K562 (cell line): ENCODE results near the gene PHACTR2. TPM values are rescaled to one million over a fixed set of nuclear protein-coding genes. Genes with fewer than 3 reads are reported as not detected.

Experiments
- polyA plus RNA-seq, 8 experiments: library from polyadenylated mRNA; depleted of rRNA in 4 of 8; stranded (reverse) in 5 of 8; unstranded in 3 of 8; fragments of >200 nt; fragmentation: Nextera tagmentation in 2 of 8; fragmentation: Illumina TruSeq in 1 of 8; extraction: Ambion mirVana in 2 of 8; extraction: Trizol in 1 of 8; gene quantifications; 2 replicates each; pipeline versions ENCODE4 v1.2.1 to v1.2.3, GENCODE V29; 2011 to 2014; ENCODE audit warnings: inconsistent platforms in 1 of 8, missing spikeins in 1 of 8
- total RNA-seq, 7 experiments: library from RNA; depleted of rRNA in 6 of 7; stranded (reverse); fragments of >200 nt in 6 of 7; fragmentation: Illumina TruSeq in 2 of 7; extraction: Trizol in 2 of 7; gene quantifications; 2 replicates each; pipeline versions ENCODE4 v1.2.1 to v1.2.3, GENCODE V29; 2011 to 2021; ENCODE audit warnings: low replicate concordance in 1 of 7
- TF ChIP-seq, protein P1 (sequence below): fragments of 450-650 bp; IDR thresholded peaks from 2 replicates; pipeline ENCODE4 v1.6.1; 2016; ENCODE audit warnings: low read depth, mild to moderate bottlenecking, moderate library complexity
- TF ChIP-seq, protein P2 (sequence below): fragments of 150-350 bp; conservative IDR thresholded peaks from 2 replicates; pipeline ENCODE4 v1.6.1; 2014; ENCODE audit warnings: low read length
- TF ChIP-seq, protein P3 (sequence below): sonication (generic); formaldehyde crosslinking; IDR thresholded peaks from 2 replicates; pipeline ENCODE4 v1.8.1; 2023; ENCODE audit warnings: mild to moderate bottlenecking, missing genetic modification reagents

PHACTR2 gene
- total and polyA plus RNA-seq, 9 of the 15 experiments (the other 6 are each of a cell fraction or from before 2014, with no cell fraction given) = 5.3 to 52.5 (median 22.9) TPM

DNA sequence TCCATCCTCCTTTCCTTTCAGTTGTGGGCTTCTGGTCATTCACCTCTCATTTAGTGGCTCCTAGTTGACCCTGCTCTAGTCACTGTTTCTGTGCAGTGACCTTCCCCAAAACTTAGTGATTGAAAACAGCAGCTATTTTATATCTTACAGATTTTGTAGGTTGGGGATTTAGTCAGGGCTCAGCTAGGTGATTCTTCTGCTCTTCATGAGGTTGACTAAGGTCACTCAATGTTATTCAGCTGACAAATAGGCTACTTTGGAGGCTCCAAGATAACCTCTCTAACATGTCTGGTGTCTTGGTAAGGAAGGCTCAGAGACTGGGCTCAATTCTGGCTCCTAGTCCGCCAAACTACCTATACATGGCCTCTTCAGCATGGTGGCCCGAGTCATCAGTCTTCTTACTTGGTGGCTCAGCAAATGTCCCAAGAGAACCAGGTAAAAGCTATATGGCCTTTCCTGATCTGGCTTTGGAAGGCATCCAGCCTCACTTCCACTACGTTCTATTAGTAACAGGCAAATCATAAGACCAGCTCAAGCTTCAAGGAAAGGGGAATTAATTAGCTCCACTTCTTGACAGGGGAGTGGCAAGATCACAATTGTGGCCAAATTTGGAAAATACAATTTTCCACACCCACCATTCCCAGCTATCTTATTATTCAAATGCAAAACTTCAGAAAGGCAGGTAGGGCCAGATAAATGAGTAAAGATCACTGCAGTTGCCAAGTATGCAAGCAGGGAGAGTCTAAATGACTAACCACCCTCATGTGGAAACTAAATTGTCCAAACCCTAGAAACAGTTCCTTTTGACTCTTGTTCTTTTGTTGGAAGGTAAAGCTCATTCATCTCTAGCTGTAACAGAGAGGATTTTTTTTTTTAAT lies 114.9 kb downstream of the PHACTR2 start (continued):
- TF ChIP-seq, protein P1, sequence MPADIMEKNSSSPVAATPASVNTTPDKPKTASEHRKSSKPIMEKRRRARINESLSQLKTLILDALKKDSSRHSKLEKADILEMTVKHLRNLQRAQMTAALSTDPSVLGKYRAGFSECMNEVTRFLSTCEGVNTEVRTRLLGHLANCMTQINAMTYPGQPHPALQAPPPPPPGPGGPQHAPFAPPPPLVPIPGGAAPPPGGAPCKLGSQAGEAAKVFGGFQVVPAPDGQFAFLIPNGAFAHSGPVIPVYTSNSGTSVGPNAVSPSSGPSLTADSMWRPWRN = no peak
- TF ChIP-seq, protein P2, sequence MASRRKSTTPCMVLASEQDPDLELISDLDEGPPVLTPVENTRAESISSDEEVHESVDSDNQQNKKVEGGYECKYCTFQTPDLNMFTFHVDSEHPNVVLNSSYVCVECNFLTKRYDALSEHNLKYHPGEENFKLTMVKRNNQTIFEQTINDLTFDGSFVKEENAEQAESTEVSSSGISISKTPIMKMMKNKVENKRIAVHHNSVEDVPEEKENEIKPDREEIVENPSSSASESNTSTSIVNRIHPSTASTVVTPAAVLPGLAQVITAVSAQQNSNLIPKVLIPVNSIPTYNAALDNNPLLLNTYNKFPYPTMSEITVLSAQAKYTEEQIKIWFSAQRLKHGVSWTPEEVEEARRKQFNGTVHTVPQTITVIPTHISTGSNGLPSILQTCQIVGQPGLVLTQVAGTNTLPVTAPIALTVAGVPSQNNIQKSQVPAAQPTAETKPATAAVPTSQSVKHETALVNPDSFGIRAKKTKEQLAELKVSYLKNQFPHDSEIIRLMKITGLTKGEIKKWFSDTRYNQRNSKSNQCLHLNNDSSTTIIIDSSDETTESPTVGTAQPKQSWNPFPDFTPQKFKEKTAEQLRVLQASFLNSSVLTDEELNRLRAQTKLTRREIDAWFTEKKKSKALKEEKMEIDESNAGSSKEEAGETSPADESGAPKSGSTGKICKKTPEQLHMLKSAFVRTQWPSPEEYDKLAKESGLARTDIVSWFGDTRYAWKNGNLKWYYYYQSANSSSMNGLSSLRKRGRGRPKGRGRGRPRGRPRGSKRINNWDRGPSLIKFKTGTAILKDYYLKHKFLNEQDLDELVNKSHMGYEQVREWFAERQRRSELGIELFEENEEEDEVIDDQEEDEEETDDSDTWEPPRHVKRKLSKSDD = no peak
- TF ChIP-seq, protein P3, sequence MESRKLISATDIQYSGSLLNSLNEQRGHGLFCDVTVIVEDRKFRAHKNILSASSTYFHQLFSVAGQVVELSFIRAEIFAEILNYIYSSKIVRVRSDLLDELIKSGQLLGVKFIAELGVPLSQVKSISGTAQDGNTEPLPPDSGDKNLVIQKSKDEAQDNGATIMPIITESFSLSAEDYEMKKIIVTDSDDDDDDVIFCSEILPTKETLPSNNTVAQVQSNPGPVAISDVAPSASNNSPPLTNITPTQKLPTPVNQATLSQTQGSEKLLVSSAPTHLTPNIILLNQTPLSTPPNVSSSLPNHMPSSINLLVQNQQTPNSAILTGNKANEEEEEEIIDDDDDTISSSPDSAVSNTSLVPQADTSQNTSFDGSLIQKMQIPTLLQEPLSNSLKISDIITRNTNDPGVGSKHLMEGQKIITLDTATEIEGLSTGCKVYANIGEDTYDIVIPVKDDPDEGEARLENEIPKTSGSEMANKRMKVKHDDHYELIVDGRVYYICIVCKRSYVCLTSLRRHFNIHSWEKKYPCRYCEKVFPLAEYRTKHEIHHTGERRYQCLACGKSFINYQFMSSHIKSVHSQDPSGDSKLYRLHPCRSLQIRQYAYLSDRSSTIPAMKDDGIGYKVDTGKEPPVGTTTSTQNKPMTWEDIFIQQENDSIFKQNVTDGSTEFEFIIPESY (CRISPR knock-in tag) = no peak
